ENCODE data around the gene E2F3. TPM values are rescaled to one million over a fixed set of nuclear protein-coding genes. Genes with fewer than 3 reads are reported as not detected.

The E2F3 gene
- total RNA-seq, 2 donors from 2014 or later = 6.0 to 6.4 TPM

DNA sequence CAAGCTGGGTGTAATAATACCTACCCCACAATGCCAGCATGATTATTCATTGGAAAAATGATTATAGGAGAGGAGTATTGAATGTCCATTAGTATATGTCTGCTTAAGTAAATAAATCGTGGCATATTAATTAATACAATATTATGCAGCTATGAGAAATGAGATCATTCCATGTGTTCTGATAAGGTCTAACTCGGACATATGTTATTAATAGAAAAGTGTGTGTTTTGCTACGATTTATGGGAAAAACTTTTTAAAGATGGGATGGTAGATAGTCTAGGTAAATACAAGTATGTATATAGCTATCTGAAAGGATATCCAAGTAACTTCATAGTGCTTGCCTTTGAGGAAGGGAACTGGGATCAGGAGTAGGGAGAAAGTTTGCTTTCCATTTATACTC lies 71.1 kb downstream of the E2F3 start:
- Histone ChIP-seq H3K36me3 (no peaks in the 10 kb centered on the region), H3K9me3 (no peaks in the 10 kb centered on the region), H3K27ac (no peak overlapping the region), H3K4me1 (no peaks in the 10 kb centered on the region), H3K4me3 (no peak overlapping the region), H3K27me3 (no peaks in the 10 kb centered on the region)
- DNase-seq (ENCODE audit: low spot score) = no peak
- no peak for TF ChIP-seq CTCF (IDR thresholded peaks at IDR 0.05)

- Histone ChIP-seq H3K27me3 (no peaks in the 10 kb centered on the region), H3K9me3 (no peaks in the 10 kb centered on the region), H3K27ac (no peak overlapping the region), H3K4me3 (no peak overlapping the region), H3K36me3 (no peaks in the 10 kb centered on the region), H3K4me1 (no peaks in the 10 kb centered on the region)
- DNase-seq (ENCODE audit: low spot score) = no peak
- TF ChIP-seq CTCF (IDR thresholded peaks at IDR 0.05) = no peak
Observed at GRCh38 chr6:20473518-20473917, 71.8 kb downstream of the E2F3 start.

GRCh38 chr6:20474874-20475542 lies 73.3 kb downstream of the E2F3 start:
- Histone ChIP-seq H3K36me3 (no peaks in the 10 kb centered on the region), H3K27ac (no peak overlapping the region), H3K4me1 (no peaks in the 10 kb centered on the region), H3K4me3 (no peak overlapping the region), H3K9me3 (no peaks in the 10 kb centered on the region), H3K27me3 (no peaks in the 10 kb centered on the region)
- no peak for DNase-seq (ENCODE audit: low spot score)
- TF ChIP-seq CTCF (IDR thresholded peaks at IDR 0.05) = no peak

DNA sequence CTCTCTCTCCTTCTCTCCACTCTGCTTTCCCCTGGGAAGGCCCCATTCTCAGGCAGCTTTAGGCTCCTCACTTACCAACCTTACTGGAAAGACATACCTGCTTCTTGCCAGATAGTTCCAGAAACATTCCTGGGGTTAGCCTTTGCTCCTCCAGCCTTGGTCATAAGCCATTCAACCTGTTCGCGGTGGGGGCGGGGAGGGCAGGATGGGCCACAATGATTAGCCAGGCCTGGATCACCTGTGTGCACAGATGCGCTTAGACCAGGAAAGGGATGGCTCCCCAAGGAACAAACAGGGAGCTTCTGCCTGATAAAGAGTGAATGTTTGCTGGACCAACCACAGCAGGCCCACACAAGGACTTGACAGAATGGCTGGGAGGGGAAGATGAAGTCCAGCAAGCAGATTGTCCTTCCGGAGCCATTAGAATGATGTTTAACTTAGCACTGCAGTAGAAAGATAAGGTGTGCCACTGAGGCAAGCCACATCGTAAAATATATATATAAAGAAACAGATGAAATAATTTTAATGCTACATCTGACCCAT lies 74.9 kb downstream of the E2F3 start:
- no peaks in the 10 kb centered on the region for H3K4me1 ChIP-seq
- H3K27me3 ChIP-seq = no peaks in the 10 kb centered on the region
- peaks cover 5% of the 10 kb centered on the region for H3K36me3 ChIP-seq
- no peak overlapping the region for H3K4me3 ChIP-seq
- H3K27ac ChIP-seq = no peak overlapping the region
- TF ChIP-seq CTCF (IDR thresholded peaks at IDR 0.05) = no peak
- DNase-seq (ENCODE audit: low spot score) = no peak
- H3K9me3 ChIP-seq = no peaks in the 10 kb centered on the region

DNA sequence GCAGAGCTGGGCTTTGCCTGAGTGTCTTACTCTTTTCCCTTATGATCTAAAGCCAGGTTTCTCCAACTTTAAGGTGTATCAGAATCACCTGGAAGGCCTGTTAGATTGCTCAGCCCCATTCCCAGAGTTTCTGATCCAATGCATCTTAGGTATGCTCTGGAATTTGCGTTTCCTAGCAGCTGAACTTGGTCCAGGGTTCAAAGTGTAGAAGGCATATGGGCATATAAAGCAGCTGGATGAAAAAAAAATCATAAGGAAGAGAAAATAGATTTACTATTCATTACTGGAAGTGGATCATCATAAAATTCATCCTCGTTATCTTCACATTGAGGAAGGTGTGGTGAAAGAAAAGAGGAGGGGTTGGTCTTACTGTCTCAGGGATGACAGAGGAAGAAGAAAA lies 75.8 kb downstream of the E2F3 start:
- Histone ChIP-seq H3K27ac (no peak overlapping the region), H3K27me3 (no peaks in the 10 kb centered on the region), H3K4me3 (no peak overlapping the region), H3K36me3 (peaks cover 6% of the 10 kb centered on the region), H3K9me3 (no peaks in the 10 kb centered on the region), H3K4me1 (no peaks in the 10 kb centered on the region)
- DNase-seq (ENCODE audit: low spot score) = no peak
- no peak for TF ChIP-seq CTCF (IDR thresholded peaks at IDR 0.05)

DNA sequence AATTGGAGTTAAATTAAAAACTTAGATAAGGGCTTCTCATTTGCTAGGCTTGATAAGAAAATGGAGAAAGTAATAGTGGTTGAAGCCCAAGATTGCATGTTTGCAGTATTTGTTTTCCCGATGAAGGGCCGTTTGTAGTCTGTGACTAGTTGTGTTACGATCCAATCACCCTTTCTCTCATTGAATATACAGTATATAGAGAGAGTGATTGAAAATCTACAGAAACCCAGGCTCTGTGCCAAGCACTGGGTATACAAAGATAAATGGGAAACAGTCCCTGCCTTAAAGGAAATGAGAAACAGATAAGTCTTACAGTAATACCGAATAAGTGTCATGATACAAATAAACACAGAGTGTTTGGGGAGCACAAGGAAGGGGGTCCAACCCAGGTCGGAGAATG lies 77.4 kb downstream of the E2F3 start:
- no peaks in the 10 kb centered on the region for H3K27me3 ChIP-seq
- DNase-seq (ENCODE audit: low spot score) = no peak
- no peak for TF ChIP-seq CTCF (IDR thresholded peaks at IDR 0.05)
- no peaks in the 10 kb centered on the region for H3K9me3 ChIP-seq
- H3K4me3 ChIP-seq = no peak overlapping the region
- no peak overlapping the region for H3K27ac ChIP-seq
- no peaks in the 10 kb centered on the region for H3K4me1 ChIP-seq
- H3K36me3 ChIP-seq = peaks cover 6% of the 10 kb centered on the region

Data from right atrium auricular region (tissue), 2 donors.